Calu3 (cell line): Measurements from ENCODE around the gene RHBDL1. TPM values are rescaled to one million over a fixed set of nuclear protein-coding genes. Genes with fewer than 3 reads are reported as not detected.

Experiments used
- BruUV-seq: library from RNA; stranded (reverse); fragments of 400-500 nt; replicated peaks from 2 replicates; lab custom pipeline; 2021; lab: Mats Ljungman, UMichigan
- CTCF ChIA-PET: fragments of 300-600 bp; sonication (Branson Sonifier 250); formaldehyde crosslinking; loops from one replicate; lab custom pipeline; 2022; ENCODE audit warnings: antibody characterized with exemption; lab: Charles Lee
- DNase-seq: peaks from one replicate; pipeline ENCODE4 v3.0.0; 2022
- H3K27ac Mint-ChIP-seq: one replicate; pipeline ENCODE4 v1.8.0; 2022; ENCODE audit warnings: mixed read lengths; ENCODE audit not compliant: unreplicated experiment
- H3K27me3 Mint-ChIP-seq: one replicate; pipeline ENCODE4 v1.8.0; 2022; ENCODE audit warnings: mixed read lengths; ENCODE audit not compliant: unreplicated experiment
- H3K36me3 Mint-ChIP-seq: one replicate; pipeline ENCODE4 v1.8.0; 2022; ENCODE audit warnings: mild to moderate bottlenecking, moderate library complexity, mixed read lengths; ENCODE audit not compliant: insufficient read depth, unreplicated experiment
- H3K4me1 Mint-ChIP-seq: one replicate; pipeline ENCODE4 v1.8.0; 2022; ENCODE audit warnings: mild to moderate bottlenecking, low read depth, mixed read lengths; ENCODE audit not compliant: unreplicated experiment
- H3K4me3 Mint-ChIP-seq: one replicate; pipeline ENCODE4 v1.8.0; 2022; ENCODE audit warnings: mild to moderate bottlenecking, low read depth, moderate library complexity, mixed read lengths; ENCODE audit not compliant: unreplicated experiment
- H3K9me3 Mint-ChIP-seq: one replicate; pipeline ENCODE4 v1.8.0; 2022; ENCODE audit warnings: low read depth, mixed read lengths; ENCODE audit not compliant: unreplicated experiment
- CTCF ChIP-seq: fragments of 200-600 bp; IDR thresholded peaks from one replicate; pipeline ENCODE4 v1.8.0; 2022; ENCODE audit warnings: antibody characterized with exemption; ENCODE audit not compliant: unreplicated experiment
- intact Hi-C: fragments of 100-400 bp; cut with micrococcal nuclease; formaldehyde crosslinking; loops from one replicate; pipeline ENCODE4 v1.10.0; 2022; ENCODE audit not compliant: unreplicated experiment
- total RNA-seq: library from RNA; stranded (reverse); gene quantifications from 2 replicates; pipeline ENCODE4 v1.2.3, GENCODE V29; 2022

RHBDL1 gene
- total RNA-seq, 1 experiment from 2014 or later = 2.6 TPM

- H3K27ac Mint-ChIP-seq = peak overlapping the region; percentile 50
- no peak for DNase-seq
- no peak for TF ChIP-seq CTCF
- no peaks in the 10 kb centered on the region for H3K27me3 Mint-ChIP-seq
- H3K9me3 Mint-ChIP-seq = no peaks in the 10 kb centered on the region
- H3K36me3 Mint-ChIP-seq = peaks cover 81% of the 10 kb centered on the region
- CTCF ChIA-PET = no interaction called here
- BruUV-seq = no TSS peak
- no peak overlapping the region for H3K4me3 Mint-ChIP-seq
- intact Hi-C loops = loop anchor here (10.0 kb wide), 1 partner anchor 106 kb away; the partner anchor contains the start of gene CAPN15
- H3K4me1 Mint-ChIP-seq = no peaks in the 10 kb centered on the region
Measured at GRCh38 chr16:630249-630814, 45.1 kb upstream of the RHBDL1 start.

- H3K27ac Mint-ChIP-seq = peak within 1 kb of the TSS; percentile 50
- peaks cover 87% of the 10 kb centered on the region for H3K36me3 Mint-ChIP-seq
- H3K9me3 Mint-ChIP-seq = no peaks in the 10 kb centered on the region
- BruUV-seq = no TSS peak
- no peaks in the 10 kb centered on the region for H3K27me3 Mint-ChIP-seq
- TF ChIP-seq CTCF = no peak
- intact Hi-C loops = loop anchor here (10.0 kb wide), 1 partner anchor 106 kb away; the partner anchor contains the start of gene CAPN15
- CTCF ChIA-PET = no interaction called here
- H3K4me3 Mint-ChIP-seq = no peak within 1 kb of the TSS
- peak; percentile 80 for DNase-seq
- no peaks in the 10 kb centered on the region for H3K4me1 Mint-ChIP-seq
Measured at GRCh38 chr16:630815-631405, 44.6 kb upstream of the RHBDL1 start, which contains the start of gene WFIKKN1. TSS of gene WFIKKN1 (plus strand) at chr16:630985. CDS start at chr16:631254, 269 bp downstream.

- intact Hi-C loops = loop anchor here (10.0 kb wide), 1 partner anchor 107 kb away; the partner anchor contains the start of gene CAPN15
- TF ChIP-seq CTCF = no peak
- Mint-ChIP-seq H3K27ac (no peak overlapping the region), H3K4me1 (peaks cover 6% of the 10 kb centered on the region), H3K4me3 (no peak overlapping the region), H3K36me3 (peaks cover 91% of the 10 kb centered on the region), H3K9me3 (no peaks in the 10 kb centered on the region), H3K27me3 (no peaks in the 10 kb centered on the region)
- DNase-seq = no peak
- CTCF ChIA-PET = no interaction called here
- no TSS peak for BruUV-seq
Measured at GRCh38 chr16:631808-632358, 43.6 kb upstream of the RHBDL1 start.

GRCh38 chr16:632486-633335 is 42.8 kb upstream of the RHBDL1 start:
- no TSS peak for BruUV-seq
- Mint-ChIP-seq H3K27ac (no peak overlapping the region), H3K4me3 (no peak overlapping the region), H3K9me3 (no peaks in the 10 kb centered on the region), H3K36me3 (peaks cover 91% of the 10 kb centered on the region), H3K27me3 (no peaks in the 10 kb centered on the region), H3K4me1 (peaks cover 8% of the 10 kb centered on the region)
- CTCF ChIA-PET = no interaction called here
- intact Hi-C loops = loop anchor here (10.0 kb wide), 1 partner anchor 108 kb away; the partner anchor contains the start of gene CAPN15
- no peak for DNase-seq
- TF ChIP-seq CTCF = no peak
